CD4-positive, alpha-beta T cell treated with Interleukin-2 at 100 ng/mL for 4 hours (primary cell): ENCODE measurements around the gene PKP1.
"Not testable (repeated sequence)": the region's sequence is repeated elsewhere in the genome, so short reads cannot be mapped to it uniquely, and the experiment has no call there.

ENCODE experiments used
- DNase-seq: peaks from one replicate; pipeline ENCODE4 v3.0.0-alpha.2; 2020; ENCODE audit warnings: low spot score

Gene PKP1

DNA sequence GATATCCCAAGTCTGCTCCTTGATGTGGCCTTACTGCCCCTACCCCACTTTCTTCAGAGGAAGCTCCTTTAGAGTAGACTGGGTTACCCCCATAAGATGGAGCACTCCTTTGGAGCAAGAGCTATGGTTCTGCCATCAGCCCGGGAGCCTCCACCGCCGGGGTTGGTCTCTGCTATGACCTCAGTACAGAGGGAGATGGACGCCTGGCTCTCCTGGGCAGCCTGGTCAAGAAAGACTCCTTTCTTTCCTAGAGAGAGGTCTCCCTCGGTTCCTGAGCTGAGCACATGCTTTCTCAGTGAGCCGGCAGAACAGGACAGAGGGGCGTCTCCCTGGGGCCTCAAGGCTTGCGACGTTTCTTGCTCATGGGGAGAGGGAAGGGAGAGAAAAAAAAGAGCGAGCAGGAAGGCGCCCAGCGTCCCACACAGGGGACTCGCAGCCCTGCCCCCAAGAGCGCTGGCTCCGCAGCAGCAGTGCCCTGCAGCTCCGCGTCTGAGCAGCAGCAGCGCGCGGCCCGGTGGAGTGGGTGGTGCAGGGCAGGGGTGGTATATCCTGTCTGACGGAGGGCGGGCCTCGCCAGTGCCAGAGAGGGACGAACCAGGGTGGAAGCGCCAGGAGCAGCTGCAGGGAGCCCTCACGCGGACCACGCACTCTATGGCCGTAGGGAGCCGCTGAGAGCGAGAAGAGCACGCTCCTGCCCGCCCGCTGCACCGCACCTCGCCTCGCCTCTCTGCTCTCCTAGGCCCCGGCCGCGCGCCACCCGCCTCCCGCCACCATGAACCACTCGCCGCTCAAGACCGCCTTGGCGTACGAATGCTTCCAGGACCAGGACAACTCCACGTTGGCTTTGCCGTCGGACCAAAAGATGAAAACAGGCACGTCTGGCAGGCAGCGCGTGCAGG lies at the start of gene PKP1:
PKP1 (plus strand) TSS at position 576 of the 899 bp plus-strand sequence; CDS start at position 773, 197 bp downstream.
- DNase-seq = no peak

GRCh38 chr1:201239646-201240045 lies 43.7 kb upstream of the PKP1 start:
- not testable (repeated sequence) for DNase-seq

DNA sequence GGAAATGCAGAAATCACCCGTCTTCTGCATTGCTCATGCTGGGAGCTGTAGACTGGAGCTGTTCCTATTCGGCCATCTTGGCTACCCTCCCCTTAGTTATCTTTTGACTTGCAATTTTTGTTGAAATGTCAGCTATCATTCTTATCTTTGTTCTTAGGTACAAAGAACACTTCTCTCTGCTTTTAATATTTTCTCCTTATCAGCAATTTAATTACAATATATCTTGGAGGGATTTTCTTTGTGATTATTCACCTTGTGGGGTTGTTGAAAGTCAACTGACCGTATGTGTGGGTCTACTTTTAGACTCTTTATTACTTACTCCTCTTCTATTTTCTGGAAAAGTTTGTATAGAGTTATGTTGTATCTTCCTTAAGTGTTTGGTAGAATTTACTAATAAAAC lies 43.1 kb upstream of the PKP1 start:
- DNase-seq = no peak

GRCh38 chr1:201241736-201242135 lies 41.6 kb upstream of the PKP1 start:
- no peak for DNase-seq

GRCh38 chr1:201245082-201245481 lies 38.2 kb upstream of the PKP1 start:
- DNase-seq = no peak

DNA sequence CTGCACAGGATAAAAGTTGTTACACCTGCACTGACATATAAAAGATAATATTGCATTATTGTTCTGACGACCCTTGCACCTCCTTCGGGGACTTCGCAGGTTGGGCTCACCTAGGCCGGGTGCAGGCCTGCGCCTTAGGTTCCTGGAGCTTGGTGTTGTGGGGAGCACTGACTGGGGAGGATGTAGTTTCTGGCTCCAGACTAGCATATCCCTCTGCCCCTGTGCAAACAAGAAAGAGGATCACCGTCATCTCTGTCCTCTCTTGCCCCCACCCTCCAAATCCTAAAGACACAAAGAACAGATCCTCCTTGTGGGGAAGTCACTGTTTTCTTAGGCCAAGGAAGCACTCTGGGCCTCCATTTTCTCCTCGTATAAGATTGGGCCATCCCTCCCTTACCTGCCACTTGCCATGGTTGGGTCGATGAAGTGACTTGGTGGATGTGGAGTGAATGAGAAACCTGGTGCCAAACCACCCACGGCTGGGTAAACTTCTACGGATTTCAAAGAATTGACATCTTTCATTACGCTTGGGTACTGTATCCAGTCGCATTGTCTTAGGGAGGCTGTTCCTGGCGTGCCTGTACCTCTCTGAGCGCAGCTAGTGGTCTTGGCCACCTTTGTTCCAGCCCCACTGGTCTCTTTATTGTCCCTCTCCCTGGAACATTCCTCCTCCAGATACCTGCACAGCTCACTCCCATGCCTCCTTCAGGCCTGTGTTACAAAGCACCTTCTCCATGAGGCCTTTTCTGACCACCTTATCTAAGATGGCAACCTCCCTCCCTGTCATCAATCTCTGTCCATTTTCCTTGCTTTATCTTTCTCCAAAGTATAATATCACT lies 34.4 kb upstream of the PKP1 start:
- DNase-seq = no peak

DNA sequence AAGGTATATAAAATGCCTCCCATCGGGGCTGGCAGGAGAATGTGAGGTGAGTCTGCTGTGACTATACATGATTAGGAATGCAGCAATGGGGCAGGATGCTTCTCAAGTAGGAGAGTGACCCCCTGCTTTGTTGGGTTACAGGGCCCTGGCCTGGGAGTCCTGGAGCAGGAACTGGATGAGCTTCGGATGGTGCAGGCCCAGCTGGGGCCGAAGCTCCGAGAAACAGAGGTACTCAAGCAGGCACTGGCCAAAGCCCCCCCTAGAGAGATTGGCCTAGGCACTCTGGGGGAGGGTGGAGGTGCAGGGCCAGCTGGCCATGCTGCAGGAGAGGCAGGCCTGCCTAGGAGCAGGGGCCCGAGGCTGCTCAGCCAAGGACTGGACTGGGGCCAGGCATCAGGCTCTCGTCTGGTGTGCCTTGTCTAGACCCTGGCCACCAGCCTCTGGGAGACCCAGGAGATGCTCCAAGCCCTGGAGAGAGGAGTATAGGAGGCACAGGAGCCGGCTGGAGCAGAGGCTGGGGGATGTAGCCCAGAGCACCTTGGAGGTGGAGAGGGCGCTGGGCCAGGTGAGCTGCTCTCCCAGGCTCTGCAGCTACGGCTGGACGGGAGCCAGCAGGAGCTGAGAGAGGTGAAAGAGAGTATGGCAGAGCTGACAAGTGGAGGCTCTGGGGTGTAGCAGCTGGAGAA lies 32.8 kb upstream of the PKP1 start:
- DNase-seq = no peak

- DNase-seq = no peak
Observed at GRCh38 chr1:201251411-201251810, 31.9 kb upstream of the PKP1 start.

- no peak for DNase-seq
Observed at GRCh38 chr1:201251851-201252430, 31.4 kb upstream of the PKP1 start.

GRCh38 chr1:201252944-201253371 lies 30.3 kb upstream of the PKP1 start:
- DNase-seq = no peak

DNA sequence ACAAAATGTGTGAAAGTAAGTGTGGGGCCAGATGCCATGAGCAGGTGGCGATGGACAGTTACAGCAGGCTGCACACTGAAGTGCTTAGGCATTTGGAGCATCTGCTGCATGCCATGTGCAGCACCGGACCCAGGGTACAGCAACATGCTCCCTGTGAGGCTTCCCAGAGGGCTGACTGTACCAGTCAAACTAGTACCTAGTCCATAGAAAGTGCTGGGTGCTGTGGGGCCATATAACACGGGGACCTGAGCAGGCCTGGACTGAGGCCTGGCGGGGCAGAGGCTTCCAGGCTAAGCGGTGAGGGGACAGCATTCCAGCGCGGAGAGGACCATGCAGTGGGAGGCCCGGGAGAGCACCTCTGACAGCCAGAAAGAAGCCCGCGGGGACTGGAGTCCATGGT lies 29.9 kb upstream of the PKP1 start:
- DNase-seq = no peak

- no peak for DNase-seq
Observed at GRCh38 chr1:201253906-201254624, 29.2 kb upstream of the PKP1 start.

GRCh38 chr1:201254625-201255478 lies 28.5 kb upstream of the PKP1 start:
- DNase-seq = peak; percentile 50

GRCh38 chr1:201255479-201256362 lies 27.6 kb upstream of the PKP1 start:
- DNase-seq = no peak

DNA sequence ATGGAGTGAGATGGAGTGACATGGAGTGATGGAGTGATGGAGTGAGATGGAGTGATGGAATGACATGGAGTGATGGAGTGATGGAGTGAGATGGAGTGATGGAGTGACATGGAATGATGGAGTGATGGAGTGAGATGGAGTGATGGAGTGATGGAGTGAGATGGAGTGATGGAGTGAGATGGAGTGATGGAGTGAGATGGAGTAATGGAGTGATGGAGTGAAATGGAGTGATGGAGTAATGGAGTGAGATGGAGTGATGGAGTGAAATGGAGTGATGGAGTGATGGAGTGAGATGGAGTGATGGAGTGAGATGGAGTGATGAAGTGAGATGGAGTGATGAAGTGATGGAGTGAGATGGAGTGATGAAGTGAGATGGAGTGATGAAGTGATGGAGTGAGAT lies 25.2 kb upstream of the PKP1 start:
- DNase-seq = not testable (repeated sequence)

- DNase-seq = no peak
Observed at GRCh38 chr1:201258763-201259230, 24.5 kb upstream of the PKP1 start.

DNA sequence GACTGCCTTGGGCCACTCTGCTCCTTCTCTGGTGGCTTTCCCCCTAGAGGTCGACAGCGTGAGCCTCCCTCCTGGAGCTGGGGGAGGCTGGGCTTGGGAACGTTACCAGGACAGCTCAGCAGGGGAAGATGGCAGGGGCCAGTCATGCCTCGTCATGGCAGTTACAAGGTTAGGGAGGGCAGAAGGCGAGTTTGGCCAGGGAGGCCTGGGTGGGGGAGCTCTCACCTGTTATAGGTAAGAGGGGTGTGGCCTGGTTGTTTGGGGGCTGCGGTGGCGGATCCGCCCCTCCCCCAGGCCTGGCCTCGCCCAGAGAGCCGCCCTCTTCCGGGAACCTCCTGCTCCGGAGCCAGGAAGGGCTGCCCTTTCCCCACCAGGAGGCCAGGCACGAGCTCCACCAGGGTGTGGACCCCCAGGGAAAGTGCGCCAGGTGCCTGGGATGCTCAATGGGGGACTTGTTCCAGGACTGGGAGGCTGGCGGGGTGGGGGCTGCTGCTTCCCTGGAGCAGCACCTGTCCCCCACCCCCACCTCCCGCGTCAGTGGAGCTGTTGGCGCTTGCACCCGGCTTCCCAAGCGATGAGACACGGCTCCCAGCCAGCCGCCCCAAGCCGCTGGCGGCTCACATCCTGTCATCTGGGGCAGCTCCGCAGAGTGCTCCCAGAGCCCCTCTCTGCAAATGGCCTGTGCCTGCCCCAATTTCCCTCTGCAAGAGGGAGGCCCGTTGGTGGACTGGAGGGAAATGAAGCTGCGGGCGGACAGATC lies 23.6 kb upstream of the PKP1 start:
- DNase-seq = no peak

DNA sequence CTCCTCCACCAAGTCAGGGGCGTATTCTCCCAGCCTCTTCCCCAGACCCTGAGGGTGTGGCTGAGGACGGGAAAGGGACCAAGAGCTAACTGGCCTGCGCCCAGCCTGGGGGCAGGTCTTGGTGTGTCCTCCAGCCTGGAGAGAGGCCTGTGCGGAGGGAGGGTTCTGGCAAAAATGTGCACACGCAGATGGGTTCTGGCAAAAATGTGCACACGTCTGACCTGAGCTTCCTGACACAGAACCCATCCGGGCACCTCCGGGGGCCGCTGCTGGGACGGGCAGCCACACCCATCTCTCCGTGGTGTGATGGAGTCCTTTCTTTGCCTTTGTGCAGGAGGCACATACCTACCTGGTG lies 23.1 kb upstream of the PKP1 start:
- DNase-seq = no peak
